ENCODE results near the gene AFP.

GRCh38 chr4:73404457-73404856, 31.6 kb upstream of the AFP start:
- TF ChIP-seq EZH2 (IDR thresholded peaks at IDR 0.05; ENCODE audit: insufficient read depth, low read length) (no peak), CTCF (IDR thresholded peaks at IDR 0.05; ENCODE audit: insufficient read depth, low read depth, low read length) (no peak)
